Measurements from ENCODE around the gene LAG3. TPM values are rescaled to one million over a fixed set of nuclear protein-coding genes. Genes with fewer than 3 reads are reported as not detected.
"Not testable (repeated sequence)": the region's sequence is repeated elsewhere in the genome, so short reads cannot be mapped to it uniquely, and the experiment has no call there.

LAG3 gene
- 1 to 10 TPM; 1.6 to 1.9 (median 1.7) TPM for polyA plus RNA-seq (ENCODE audit: insufficient read length in 4 of 4)

DNA sequence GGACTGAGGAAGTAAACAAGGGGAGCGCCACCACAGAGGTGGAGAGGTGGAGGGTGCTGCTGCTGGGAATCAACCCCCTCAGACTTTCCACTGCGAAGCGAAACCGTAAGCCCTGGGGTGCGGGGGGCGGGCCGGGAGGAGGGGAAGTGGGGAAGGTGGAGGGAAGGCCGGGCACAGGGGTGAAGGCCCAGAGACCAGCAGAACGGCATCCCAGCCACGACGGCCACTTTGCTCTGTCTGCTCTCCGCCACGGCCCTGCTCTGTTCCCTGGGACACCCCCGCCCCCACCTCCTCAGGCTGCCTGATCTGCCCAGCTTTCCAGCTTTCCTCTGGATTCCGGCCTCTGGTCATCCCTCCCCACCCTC, at the start of gene LAG3:
Gene LAG3 (plus strand): TSS at position 190 of the 365 bp plus-strand sequence. CDS start 333 bp downstream, outside the sequence.
- DNase-seq (ENCODE audit: low read depth in 4 of 4, low spot score in 3 of 4): no peak

DNA sequence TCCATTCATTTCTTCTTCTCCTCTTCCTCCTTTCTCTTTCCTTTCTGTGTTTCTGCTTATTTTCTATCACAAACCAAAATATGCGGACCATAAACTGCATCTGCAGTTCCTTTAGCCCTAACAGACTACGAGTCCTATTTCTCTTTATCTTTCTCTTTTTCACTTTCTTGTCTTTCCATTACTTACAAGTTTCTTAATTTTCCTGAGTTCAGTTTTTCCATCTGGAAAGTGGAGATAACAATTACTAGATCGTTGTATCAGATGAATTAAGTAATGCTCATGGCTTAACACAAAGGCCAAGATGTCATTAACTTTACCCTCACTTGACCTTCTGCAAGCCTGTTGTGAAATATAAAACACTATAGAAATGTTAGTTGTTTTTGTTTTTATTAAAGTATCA, 49.5 kb upstream of the LAG3 start:
- DNase-seq (ENCODE audit: low read depth in 4 of 4, low spot score in 3 of 4): no peak

DNA sequence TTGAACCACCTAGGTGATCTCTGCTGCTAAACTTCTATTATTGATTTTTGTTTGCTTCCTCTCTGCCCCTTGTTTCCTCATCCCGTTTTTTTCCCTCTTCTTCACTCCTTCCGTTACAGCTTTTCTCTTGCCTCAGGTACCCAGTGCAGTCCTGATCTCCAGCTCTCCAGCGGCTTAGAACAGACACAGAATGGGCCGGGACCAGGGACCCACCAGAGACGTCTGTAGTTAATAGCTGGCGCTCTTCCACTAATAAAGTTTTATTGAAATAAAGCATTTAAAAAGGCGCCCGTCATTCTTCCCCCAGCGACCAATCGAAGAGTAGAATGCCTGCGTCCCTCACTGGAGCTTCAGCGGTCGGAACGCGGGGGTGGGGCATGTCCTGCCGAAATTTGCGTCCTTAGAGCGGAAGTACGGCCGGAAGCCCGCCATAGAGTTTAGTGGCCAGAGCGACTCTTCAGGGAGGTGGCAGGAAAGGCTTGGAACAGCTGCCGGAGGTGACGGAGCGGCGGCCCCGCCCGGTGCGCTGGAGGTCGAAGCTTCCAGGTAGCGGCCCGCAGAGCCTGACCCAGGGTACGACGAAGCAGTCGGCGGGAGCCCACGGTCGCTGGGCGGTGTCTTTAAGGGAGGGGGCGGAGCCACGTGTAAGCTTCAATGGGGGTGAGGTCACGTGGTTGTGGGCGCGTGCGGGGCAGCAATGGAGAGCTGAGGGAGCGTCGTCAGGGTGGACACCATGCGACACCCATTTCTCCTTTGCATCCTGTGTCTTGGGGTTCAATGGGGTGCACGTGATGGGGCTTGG, 48.5 kb upstream of the LAG3 start, which contains the start of gene COPS7A:
Gene COPS7A (plus strand): TSS at position 440 of the 802 bp plus-strand sequence. CDS start 611 bp downstream, outside the sequence.
- DNase-seq (ENCODE audit: low read depth in 4 of 4, low spot score in 3 of 4): peak; percentile 93 to 96 (median 94)

DNA sequence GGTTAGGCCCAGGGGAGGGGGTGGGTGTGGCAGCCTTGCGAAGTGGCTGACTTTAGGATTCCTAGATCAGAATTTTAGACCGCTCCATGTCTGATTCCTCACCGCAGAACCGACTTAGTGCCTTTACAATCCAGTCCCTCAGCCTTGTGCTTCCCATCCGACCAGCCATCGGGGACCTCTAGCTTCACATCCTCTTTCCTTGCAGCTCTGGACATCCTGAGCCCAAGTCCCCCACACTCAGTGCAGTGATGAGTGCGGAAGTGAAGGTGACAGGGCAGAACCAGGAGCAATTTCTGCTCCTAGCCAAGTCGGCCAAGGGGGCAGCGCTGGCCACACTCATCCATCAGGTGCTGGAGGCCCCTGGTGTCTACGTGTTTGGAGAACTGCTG, 47.9 kb upstream of the LAG3 start:
- no peak for DNase-seq (ENCODE audit: low read depth in 4 of 4, low spot score in 3 of 4)

DNA sequence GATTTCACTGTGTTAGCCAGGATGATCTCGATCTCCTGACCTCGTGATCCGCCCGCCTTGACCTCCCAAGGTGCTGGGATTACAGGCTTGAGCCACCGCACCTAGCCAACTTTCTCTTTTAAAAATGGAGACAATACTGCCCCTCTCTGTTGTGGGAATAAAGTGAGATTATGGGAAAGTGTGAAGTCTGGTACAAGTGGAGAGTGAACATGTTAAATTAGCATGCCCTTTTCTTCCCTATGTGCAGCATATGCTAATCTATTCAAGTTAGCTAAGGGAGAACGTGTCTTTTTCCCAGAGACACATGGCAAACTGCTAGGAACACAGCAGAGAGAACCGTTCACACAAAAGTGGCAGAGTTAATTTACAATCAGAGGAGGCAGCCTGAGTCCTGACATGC, 47.0 kb upstream of the LAG3 start:
- no peak for DNase-seq (ENCODE audit: low read depth in 4 of 4, low spot score in 3 of 4)

DNA sequence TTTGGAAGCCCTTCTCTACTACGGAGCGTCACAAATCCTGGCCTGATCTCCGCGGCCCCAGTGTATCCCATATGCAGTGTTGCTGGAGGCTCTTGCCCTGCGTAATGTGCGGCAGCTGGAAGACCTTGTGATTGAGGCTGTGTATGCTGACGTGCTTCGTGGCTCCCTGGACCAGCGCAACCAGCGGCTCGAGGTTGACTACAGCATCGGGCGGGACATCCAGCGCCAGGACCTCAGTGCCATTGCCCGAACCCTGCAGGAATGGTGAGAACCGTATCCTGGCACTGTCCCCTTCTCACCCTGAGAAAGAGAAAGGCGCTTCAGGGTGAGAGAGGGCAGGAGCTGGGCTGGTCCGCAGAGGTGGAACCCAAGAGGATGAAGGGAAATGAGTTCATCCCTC, 43.1 kb upstream of the LAG3 start:
- no peak for DNase-seq (ENCODE audit: low read depth in 4 of 4, low spot score in 3 of 4)

DNA sequence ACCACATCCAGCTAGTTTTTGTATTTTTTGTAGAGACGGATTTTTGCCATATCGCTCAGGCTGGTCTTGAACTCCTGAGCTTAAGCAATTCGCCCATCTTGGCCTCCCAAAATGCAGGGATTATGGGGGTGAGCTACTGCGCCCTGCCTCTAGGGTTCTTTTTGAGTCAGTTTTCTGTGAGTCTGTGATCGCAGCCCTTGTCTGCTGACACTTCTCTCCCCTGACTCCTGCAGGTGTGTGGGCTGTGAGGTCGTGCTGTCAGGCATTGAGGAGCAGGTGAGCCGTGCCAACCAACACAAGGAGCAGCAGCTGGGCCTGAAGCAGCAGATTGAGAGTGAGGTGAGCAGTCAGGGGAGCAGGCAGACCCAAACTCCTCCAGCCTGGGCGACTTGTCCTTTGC, 42.2 kb upstream of the LAG3 start:
- no peak for DNase-seq (ENCODE audit: low read depth in 4 of 4, low spot score in 3 of 4)

DNA sequence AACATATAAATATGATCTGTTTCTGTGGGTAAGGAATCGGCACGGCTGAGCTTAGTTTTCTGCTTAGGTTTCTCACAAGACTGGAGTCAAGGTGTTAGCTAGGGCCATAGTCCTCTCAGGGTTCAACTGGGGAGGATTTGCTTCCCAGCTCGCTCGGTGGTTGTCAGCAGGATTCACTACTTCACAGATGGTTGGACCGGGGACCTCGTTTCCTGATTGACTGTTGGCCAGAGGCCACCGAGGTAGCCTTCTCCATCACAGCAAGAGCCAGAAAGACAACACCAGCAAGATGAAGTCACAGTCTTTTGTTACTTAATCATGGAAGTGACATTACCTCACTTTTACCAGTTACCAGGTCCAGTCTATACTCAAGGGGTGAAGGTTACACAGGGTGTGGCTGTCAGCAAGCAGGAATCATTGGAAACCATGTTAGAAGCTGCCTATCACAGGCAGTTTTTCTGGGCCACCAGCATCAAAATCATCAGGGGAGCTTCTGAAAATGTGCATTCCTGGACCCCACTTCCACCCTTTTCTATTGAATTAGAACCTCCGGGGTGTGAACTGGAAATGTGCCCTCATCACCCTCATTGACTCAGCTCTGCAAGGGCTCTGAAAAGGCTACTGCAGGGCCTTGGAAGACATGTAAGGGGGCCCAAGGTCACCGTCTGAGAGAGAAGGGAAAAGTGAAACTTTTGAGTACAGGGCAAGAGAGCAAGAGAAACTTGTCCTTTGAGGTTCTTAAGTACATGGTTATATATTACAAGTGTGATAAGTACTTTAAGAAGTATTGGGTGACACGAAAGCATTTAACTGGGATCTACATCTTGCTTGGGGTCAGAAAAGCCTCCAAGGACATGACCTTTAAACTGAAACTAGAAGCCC, 37.6 kb upstream of the LAG3 start:
- no peak for DNase-seq (ENCODE audit: low read depth in 4 of 4, low spot score in 3 of 4)

DNA sequence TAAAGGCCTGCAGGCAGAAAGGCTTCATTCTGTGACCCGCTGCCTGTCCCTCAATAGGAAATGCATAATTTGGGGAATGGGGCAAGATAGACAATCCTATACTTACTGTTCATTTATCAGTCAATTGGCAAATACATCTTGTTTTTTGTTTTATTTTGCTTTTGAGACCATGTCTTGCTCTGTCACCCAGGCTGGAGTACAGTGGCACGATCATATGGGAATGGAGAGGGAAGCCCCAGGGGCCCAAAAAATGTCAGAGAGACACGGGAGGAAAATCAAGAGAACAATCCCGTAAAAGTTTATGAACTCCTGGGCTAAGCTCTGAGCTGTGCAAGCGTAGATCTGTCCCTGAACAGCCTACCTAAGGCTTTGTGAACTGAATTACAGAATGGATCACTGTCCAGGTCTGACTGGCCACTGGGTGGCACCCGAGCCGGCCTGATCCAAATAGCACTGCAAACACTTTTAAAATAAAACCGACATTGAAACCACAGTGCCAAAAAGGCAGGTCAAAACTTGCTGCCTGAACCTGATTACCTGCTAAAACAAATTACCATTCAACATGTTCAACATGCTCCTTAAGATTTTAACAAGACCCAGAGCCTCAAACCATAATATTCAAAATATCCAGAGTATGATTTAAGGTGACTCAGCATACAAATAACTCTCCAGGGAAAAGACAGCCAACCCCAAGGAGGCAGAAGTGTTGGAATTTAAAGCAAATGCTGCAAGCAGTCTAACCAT, 36.7 kb upstream of the LAG3 start:
- DNase-seq (ENCODE audit: low read depth in 4 of 4, low spot score in 3 of 4): peak in 2 of 4 donors; percentile 13 to 40

DNA sequence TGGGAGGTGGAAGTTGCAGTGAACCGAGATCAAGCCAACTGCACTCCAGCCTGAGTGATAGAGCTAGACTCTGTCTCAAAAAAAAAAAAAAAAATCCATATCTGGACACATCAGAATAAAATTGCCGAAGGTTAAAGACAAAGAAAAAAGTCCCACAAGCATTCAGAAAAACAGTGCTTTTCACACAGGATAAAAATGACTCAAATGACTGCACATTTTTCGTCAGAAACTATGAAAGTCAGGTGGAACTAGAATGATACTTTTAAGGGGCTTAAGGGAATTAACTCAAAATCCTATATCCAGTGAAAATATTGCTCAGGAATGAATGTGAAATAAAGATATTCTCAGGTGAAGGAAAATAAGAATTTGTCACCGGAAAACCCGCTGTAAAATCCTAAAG, 35.6 kb upstream of the LAG3 start:
- no peak for DNase-seq (ENCODE audit: low read depth in 4 of 4, low spot score in 3 of 4)

DNA sequence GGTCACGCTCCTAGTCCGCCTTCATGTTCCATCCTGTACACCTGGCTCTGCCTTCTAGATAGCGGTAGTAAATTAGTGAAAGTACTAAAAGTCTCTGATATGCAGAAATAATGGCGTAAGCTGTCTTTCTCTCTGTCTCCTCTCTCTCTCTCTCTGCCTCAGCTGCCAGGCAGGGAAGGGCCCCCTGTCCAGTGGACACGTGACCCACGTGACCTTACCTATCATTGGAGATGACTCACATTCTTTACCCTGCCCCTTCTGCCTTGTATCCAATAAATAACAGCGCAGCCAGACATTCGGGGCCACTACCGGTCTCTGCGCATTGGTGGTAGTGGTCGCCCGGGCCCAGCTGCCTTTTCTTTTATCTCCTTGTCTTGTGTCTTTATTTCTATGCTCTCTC, 30.2 kb upstream of the LAG3 start:
- not testable (repeated sequence) for DNase-seq (ENCODE audit: low read depth in 4 of 4, low spot score in 3 of 4)

DNA sequence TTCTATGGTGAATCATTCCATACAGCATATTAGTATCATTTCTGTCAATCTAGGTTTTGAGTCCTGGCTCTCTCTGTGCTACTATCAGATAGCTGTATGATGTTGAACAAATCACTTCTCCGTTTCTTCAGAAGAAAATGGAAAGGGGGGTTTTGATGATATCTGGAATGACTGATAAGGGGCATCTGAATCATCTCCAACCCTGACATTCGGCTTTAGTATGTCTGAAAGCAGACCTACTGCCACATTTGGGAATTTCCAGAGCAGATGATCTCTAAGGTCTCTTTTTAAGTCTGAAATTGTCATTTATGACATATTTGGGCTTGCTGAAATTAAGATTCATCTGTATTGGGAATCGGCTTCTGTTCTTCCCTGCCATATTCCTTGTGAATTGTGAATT, 29.5 kb upstream of the LAG3 start:
- no peak for DNase-seq (ENCODE audit: low read depth in 4 of 4, low spot score in 3 of 4)

DNA sequence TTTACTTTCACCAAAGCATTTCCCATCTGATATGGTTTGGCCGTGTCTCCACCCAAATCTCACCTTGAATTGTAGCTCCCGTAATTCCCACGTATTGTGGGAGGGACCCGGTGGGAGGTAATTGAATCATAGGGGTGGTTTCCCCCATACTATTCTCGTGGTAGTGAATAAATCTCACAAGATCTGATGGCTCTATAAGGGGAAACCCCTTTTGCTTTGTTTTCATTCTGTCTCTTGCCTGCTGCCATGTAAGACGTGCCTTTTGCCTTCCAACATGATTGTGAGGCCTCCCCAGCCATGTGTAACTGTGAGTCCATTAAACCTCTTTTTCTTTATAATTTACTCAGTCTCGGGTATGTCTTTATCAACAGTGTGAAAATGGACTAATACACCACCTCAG, 29.0 kb upstream of the LAG3 start:
- not testable (repeated sequence) for DNase-seq (ENCODE audit: low read depth in 4 of 4, low spot score in 3 of 4)

DNA sequence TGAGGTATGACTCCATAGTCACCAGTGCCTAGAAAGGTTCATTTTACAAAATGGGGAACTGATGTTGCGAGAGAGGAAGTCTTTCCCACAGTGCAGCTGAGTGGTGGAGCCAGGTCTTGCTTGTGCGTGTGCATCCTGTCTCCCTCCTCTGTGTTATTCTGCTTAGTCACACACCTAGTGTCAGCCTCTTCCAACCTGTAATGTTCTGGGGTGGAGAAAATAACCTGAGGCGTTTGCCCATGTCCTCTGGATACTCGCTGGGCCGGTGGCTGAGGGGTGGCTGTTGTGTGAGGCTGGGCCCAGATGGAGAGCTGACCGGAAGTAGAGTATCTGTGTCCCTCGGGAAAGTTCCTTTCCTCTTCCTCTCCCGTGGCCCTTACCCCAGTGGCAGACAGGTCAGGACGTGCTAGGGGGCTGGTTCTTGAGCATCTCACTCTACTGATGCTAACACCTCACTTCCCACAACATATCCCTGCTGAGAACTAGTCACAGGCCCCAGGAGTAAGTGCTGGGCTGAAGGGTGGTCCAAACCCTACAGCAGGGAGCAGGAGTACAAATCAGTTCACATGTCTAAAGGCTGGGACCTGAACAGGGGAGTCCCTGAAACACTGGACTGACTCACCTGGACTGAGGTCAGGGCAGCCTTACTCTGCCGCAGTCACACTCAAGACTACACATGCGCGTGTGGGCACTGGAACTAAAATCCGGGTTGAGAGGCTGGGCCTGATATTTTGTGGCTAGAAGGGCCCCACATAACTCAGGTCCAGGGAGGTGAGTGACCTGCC, 26.4 kb upstream of the LAG3 start:
- DNase-seq (ENCODE audit: low read depth in 4 of 4, low spot score in 3 of 4): no peak

DNA sequence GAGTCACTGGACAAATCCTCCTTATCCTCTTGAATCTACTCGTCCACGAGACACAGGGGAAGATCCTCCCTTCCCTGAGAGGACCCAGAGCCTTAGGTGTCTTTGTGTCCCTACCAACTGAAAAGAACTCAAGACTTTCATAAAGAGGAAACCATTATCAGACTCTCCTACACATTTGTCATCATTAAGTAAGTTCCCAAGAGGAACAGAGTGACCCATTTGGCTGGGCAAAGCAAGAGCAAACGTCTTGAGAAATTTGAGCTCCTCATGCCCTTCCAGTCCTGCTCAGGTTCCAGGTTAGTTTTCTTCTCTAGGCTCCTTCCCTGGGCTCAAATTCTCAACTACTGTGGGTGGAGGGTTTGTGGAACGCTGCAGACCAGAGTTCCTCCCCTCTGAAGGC, 25.1 kb upstream of the LAG3 start:
- DNase-seq (ENCODE audit: low read depth in 4 of 4, low spot score in 3 of 4): no peak

DNA sequence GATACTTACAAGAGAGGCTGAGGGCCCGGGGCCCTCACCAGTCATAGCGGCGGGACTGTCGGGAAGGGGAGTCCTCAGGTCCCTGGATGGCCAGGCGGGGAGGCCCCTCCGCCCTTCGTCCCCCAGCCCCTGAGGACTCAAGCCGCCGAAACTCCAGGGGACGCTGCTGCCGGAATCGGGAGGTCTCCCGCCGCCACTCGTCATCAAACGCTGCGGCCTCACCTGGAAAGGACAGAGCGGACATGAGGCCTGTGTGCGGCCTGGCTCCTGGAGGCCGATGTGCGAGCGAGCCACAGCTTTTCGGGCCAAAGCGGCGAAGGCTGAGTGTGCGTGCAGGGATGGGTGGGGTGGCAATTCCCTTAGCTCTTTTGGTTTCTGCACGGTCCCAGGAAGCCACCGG, 23.6 kb upstream of the LAG3 start:
- DNase-seq (ENCODE audit: low read depth in 4 of 4, low spot score in 3 of 4): no peak

DNA sequence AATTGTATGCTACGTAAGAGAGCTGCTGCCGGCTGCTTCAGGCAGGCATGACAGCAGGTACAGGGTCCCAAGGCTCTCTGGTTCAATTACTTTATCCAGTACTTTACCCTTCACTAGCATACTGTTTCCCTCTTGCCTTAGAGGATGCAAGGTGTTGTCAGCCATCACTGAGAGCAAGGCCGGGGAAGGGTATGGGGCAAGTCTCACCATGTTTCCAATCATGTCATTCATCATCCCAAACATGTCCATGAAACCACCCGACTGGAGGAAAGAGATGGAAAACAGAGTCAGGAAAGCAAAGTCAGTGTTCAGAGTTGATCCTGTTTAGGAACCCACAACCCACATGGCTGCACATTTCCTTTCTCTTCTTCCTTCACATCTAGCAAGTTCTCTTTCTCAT, 21.8 kb upstream of the LAG3 start:
- DNase-seq (ENCODE audit: low read depth in 4 of 4, low spot score in 3 of 4): no peak

DNA sequence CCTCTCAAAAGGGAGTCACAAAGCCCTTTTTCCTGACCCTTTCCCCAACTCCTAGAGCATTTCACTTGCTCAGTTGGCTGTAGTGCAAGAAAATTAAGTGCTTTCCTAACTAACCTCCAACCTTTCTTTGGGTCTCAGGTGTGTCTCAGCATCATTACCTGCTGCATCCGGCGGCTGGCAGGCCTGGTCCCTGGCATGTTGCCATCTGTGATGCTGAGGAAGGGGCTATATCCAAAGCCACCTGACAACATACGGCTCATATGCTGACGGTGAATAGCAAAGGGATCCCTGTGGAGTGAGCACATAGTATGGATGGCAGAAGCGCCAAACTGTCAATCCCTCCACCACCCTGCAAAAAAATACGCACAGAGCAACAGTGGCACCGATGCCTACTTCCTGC, 20.6 kb upstream of the LAG3 start:
- DNase-seq (ENCODE audit: low read depth in 4 of 4, low spot score in 3 of 4): no peak

DNA sequence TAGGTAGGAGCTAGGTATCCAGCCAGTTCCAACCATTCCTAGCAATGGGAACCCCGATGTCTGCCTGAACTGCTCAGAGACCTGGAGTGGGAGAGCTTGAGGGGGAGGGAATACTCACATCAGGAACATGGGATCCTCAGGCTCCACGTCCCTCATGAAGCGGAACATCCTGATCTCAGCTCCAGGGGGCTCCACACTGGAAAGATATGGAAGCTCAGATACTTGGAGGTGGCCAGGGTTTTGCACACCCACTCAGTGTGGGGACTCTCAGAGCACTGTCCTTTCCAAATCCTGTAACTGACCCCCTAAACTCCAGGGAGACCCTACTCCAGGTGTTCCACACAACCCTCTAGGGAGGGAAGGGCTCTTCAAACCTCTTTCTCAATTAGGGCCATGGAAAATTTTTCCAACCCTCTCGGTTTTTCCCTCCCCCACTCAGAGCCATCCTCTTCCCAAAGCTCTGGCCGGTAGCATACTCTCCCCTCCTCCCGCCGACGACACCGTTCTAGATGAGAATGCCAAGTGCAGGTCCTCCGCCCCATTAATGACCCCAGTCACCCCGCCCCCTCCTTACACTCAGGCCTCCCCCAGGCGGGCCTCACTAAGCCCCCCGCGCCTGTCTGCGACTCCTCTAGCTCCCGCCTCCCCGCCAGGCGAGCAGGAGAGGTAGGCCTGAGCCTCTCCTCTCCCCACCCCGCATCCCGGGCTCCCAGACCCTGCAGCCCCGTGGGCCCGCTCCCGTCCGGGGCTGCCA, 20.0 kb upstream of the LAG3 start:
- DNase-seq (ENCODE audit: low read depth in 4 of 4, low spot score in 3 of 4): no peak

Data from right renal pelvis (tissue), 4 donors.